Activated CD4-positive, alpha-beta memory T cell treated with anti-CD3 and anti-CD28 coated beads for 36 hours (primary cell): Measurements from ENCODE around the gene COL20A1. TPM values are rescaled to one million over a fixed set of nuclear protein-coding genes. Genes with fewer than 3 reads are reported as not detected.

Source experiments
- CTCF ChIA-PET: fragments of 350-600 bp; sonication (Branson Sonifier 250); formaldehyde crosslinking; loops from one replicate; lab custom pipeline; 2021; ENCODE audit warnings: antibody characterized with exemption, inconsistent platforms; lab: Charles Lee
- POLR2A ChIA-PET: fragments of 350-600 bp; sonication (Branson Sonifier 250); formaldehyde crosslinking; loops from one replicate; lab custom pipeline; 2021; ENCODE audit warnings: antibody characterized with exemption; lab: Charles Lee
- DNase-seq: peaks from one replicate; pipeline ENCODE4 v3.0.0-alpha.2; 2020
- H3K27ac Mint-ChIP-seq: one replicate; pipeline ENCODE4 v1.8.0; 2021; ENCODE audit warnings: mixed read lengths
- H3K27me3 Mint-ChIP-seq: one replicate; pipeline ENCODE4 v1.8.0; 2021; ENCODE audit warnings: mixed read lengths
- H3K36me3 Mint-ChIP-seq: one replicate; pipeline ENCODE4 v1.8.0; 2021; ENCODE audit warnings: mixed read lengths
- H3K4me1 Mint-ChIP-seq: one replicate; pipeline ENCODE4 v1.8.0; 2021; ENCODE audit warnings: low read depth, mixed read lengths
- H3K4me3 Mint-ChIP-seq: one replicate; pipeline ENCODE4 v1.8.0; 2021; ENCODE audit warnings: mild to moderate bottlenecking, mixed read lengths
- H3K9me3 Mint-ChIP-seq: one replicate; pipeline ENCODE4 v1.8.0; 2021; ENCODE audit warnings: mixed read lengths
- intact Hi-C: fragments of 100-400 bp; cut with micrococcal nuclease; formaldehyde crosslinking; loops from one replicate; pipeline ENCODE4 v1.15.1; 2023
- total RNA-seq, 2 experiments: library from RNA; stranded (reverse); gene quantifications; one replicate each; pipeline ENCODE4 v1.2.3, GENCODE V29; 2021

COL20A1 gene
- total RNA-seq, 2 experiments from 2014 or later: not detected

- Mint-ChIP-seq H3K4me1 (no peaks in the 10 kb centered on the region), H3K4me3 (no peak overlapping the region), H3K36me3 (no peaks in the 10 kb centered on the region), H3K27ac (no peak overlapping the region), H3K9me3 (no peaks in the 10 kb centered on the region), H3K27me3 (peaks cover 24% of the 10 kb centered on the region)
- ChIA-PET POLR2A (no interaction called here), CTCF (no interaction called here)
- DNase-seq: no peak
- intact Hi-C loops: no loop called here
These were observed 66.4 kb downstream of the COL20A1 start for GRCh38 chr20:63359164-63359934.

GRCh38 chr20:63359937-63360849 lies 67.2 kb downstream of the COL20A1 start:
- H3K9me3 Mint-ChIP-seq: no peaks in the 10 kb centered on the region
- H3K36me3 Mint-ChIP-seq: no peaks in the 10 kb centered on the region
- CTCF ChIA-PET: no interaction called here
- no peaks in the 10 kb centered on the region for H3K4me1 Mint-ChIP-seq
- H3K4me3 Mint-ChIP-seq: no peak overlapping the region
- POLR2A ChIA-PET: no interaction called here
- no peak for DNase-seq
- intact Hi-C loops: no loop called here
- H3K27me3 Mint-ChIP-seq: peaks cover 28% of the 10 kb centered on the region
- H3K27ac Mint-ChIP-seq: no peak overlapping the region

- Mint-ChIP-seq H3K4me1 (no peaks in the 10 kb centered on the region), H3K27me3 (peaks cover 29% of the 10 kb centered on the region), H3K36me3 (no peaks in the 10 kb centered on the region), H3K4me3 (no peak within 1 kb of the TSS), H3K9me3 (no peaks in the 10 kb centered on the region), H3K27ac (no peak within 1 kb of the TSS)
- CTCF ChIA-PET: no interaction called here
- POLR2A ChIA-PET: no interaction called here
- intact Hi-C loops: no loop called here
- DNase-seq: no peak
These were observed 68.0 kb downstream of the COL20A1 start, which contains the start of gene CHRNA4 for GRCh38 chr20:63360850-63361518. TSS of gene CHRNA4 (minus strand) at chr20:63361349. CDS start at chr20:63361165, 184 bp downstream.

- intact Hi-C loops: no loop called here
- Mint-ChIP-seq H3K27me3 (peaks cover 33% of the 10 kb centered on the region), H3K27ac (no peak overlapping the region), H3K36me3 (no peaks in the 10 kb centered on the region), H3K9me3 (no peaks in the 10 kb centered on the region), H3K4me3 (no peak overlapping the region), H3K4me1 (no peaks in the 10 kb centered on the region)
- CTCF ChIA-PET: no interaction called here
- POLR2A ChIA-PET: no interaction called here
- no peak for DNase-seq
These were observed 68.8 kb downstream of the COL20A1 start for GRCh38 chr20:63361519-63362435.

- DNase-seq: no peak
- ChIA-PET POLR2A (no interaction called here), CTCF (no interaction called here)
- H3K4me1 Mint-ChIP-seq: no peaks in the 10 kb centered on the region
- peaks cover 30% of the 10 kb centered on the region for H3K27me3 Mint-ChIP-seq
- intact Hi-C loops: no loop called here
- no peaks in the 10 kb centered on the region for H3K36me3 Mint-ChIP-seq
- no peak overlapping the region for H3K4me3 Mint-ChIP-seq
- H3K9me3 Mint-ChIP-seq: no peaks in the 10 kb centered on the region
- no peak overlapping the region for H3K27ac Mint-ChIP-seq
These were observed 69.5 kb downstream of the COL20A1 start for GRCh38 chr20:63362436-63363009.

GRCh38 chr20:63363013-63363957 lies 70.3 kb downstream of the COL20A1 start:
- ChIA-PET POLR2A (no interaction called here), CTCF (no interaction called here)
- DNase-seq: no peak
- intact Hi-C loops: no loop called here
- Mint-ChIP-seq H3K9me3 (no peaks in the 10 kb centered on the region), H3K4me1 (no peaks in the 10 kb centered on the region), H3K27ac (no peak overlapping the region), H3K27me3 (peaks cover 30% of the 10 kb centered on the region), H3K4me3 (no peak overlapping the region), H3K36me3 (no peaks in the 10 kb centered on the region)

GRCh38 chr20:63363981-63364561 lies 71.1 kb downstream of the COL20A1 start:
- peaks cover 29% of the 10 kb centered on the region for H3K27me3 Mint-ChIP-seq
- no peaks in the 10 kb centered on the region for H3K36me3 Mint-ChIP-seq
- POLR2A ChIA-PET: no interaction called here
- H3K4me1 Mint-ChIP-seq: no peaks in the 10 kb centered on the region
- CTCF ChIA-PET: no interaction called here
- H3K27ac Mint-ChIP-seq: no peak overlapping the region
- no peak overlapping the region for H3K4me3 Mint-ChIP-seq
- no peaks in the 10 kb centered on the region for H3K9me3 Mint-ChIP-seq
- no peak for DNase-seq
- intact Hi-C loops: no loop called here

- Mint-ChIP-seq H3K36me3 (no peaks in the 10 kb centered on the region), H3K4me1 (no peaks in the 10 kb centered on the region), H3K27me3 (peaks cover 24% of the 10 kb centered on the region), H3K4me3 (no peak overlapping the region), H3K27ac (no peak overlapping the region), H3K9me3 (no peaks in the 10 kb centered on the region)
- intact Hi-C loops: no loop called here
- no peak for DNase-seq
- ChIA-PET POLR2A (no interaction called here), CTCF (no interaction called here)
These were observed 72.0 kb downstream of the COL20A1 start for GRCh38 chr20:63364801-63365585.

- no peaks in the 10 kb centered on the region for H3K9me3 Mint-ChIP-seq
- H3K27me3 Mint-ChIP-seq: peaks cover 23% of the 10 kb centered on the region
- DNase-seq: no peak
- no peak overlapping the region for H3K27ac Mint-ChIP-seq
- no peaks in the 10 kb centered on the region for H3K36me3 Mint-ChIP-seq
- intact Hi-C loops: no loop called here
- H3K4me1 Mint-ChIP-seq: no peaks in the 10 kb centered on the region
- CTCF ChIA-PET: no interaction called here
- POLR2A ChIA-PET: no interaction called here
- H3K4me3 Mint-ChIP-seq: no peak overlapping the region
These were observed 72.8 kb downstream of the COL20A1 start for GRCh38 chr20:63365601-63366389.
